Epidermal melanocyte (primary cell): Measurements from ENCODE around the gene CIRBP.

Source experiments
- DNase-seq: peaks from one replicate; pipeline ENCODE4 v3.0.0; 2011; ENCODE audit warnings: low spot score; ENCODE audit not compliant: insufficient read length

The CIRBP gene

GRCh38 chr19:1266916-1267476, 2.1 kb upstream of the CIRBP start:
- DNase-seq, result no peak

- DNase-seq, result no peak
Measured at GRCh38 chr19:1267477-1268225, 1.5 kb upstream of the CIRBP start.

- no peak for DNase-seq
Measured at GRCh38 chr19:1268226-1269064, 687 bp upstream of the CIRBP start.

- peak; percentile 94 for DNase-seq
Measured at GRCh38 chr19:1269478-1270212, 513 bp downstream of the CIRBP start.

GRCh38 chr19:1270213-1270853, 1.2 kb downstream of the CIRBP start:
- no peak for DNase-seq

GRCh38 chr19:1270854-1271527, 1.9 kb downstream of the CIRBP start:
- no peak for DNase-seq

GRCh38 chr19:1271528-1272422, 2.6 kb downstream of the CIRBP start:
- DNase-seq, result no peak

GRCh38 chr19:1272423-1273262, 3.5 kb downstream of the CIRBP start:
- no peak for DNase-seq

GRCh38 chr19:1273263-1274041, 4.3 kb downstream of the CIRBP start:
- DNase-seq, result no peak

GRCh38 chr19:1274081-1274851, 5.1 kb downstream of the CIRBP start:
- no peak for DNase-seq

GRCh38 chr19:1274852-1275259, 5.7 kb downstream of the CIRBP start:
- DNase-seq, result no peak

- DNase-seq, result peak; percentile 99
Measured at GRCh38 chr19:1275260-1275975, 6.3 kb downstream of the CIRBP start, which contains the start of gene FAM174C. FAM174C (plus strand) TSS chr19:1275530; CDS start chr19:1275550, 20 bp downstream.

GRCh38 chr19:1275976-1276627, 7.0 kb downstream of the CIRBP start:
- DNase-seq, result no peak

- DNase-seq, result no peak
Measured at GRCh38 chr19:1276628-1277022, 7.5 kb downstream of the CIRBP start.

- DNase-seq, result no peak
Measured at GRCh38 chr19:1277061-1277460, 7.9 kb downstream of the CIRBP start.

- DNase-seq, result no peak
Measured at GRCh38 chr19:1278074-1278473, 8.9 kb downstream of the CIRBP start.
